SK-N-SH treated with all-trans-retinoic acid at 6 μM for 48 hours (cell line): ENCODE results near the gene MYH7B.

Experiments
- ATAC-seq: fragments of 200-7000 bp; cut with Tn5 transposase; 3 replicates; pipeline ENCODE4 v1.9.1; 2020; ENCODE audit warnings: mild to moderate bottlenecking, moderate library complexity
- ARNTL ChIP-seq: fragments of 450-650 bp; formaldehyde crosslinking; IDR thresholded peaks from 2 replicates; pipeline ENCODE4 v1.5.0; 2020; ENCODE audit warnings: low read depth, mild to moderate bottlenecking, moderate library complexity, borderline replicate concordance
- BACH2 ChIP-seq: fragments of 250-450 bp; sonication (Bioruptor Pico); IDR thresholded peaks from 2 replicates; pipeline ENCODE4 v1.9.0; 2021; ENCODE audit warnings: mild to moderate bottlenecking, borderline replicate concordance
- CSDC2 ChIP-seq: fragments of 250-450 bp; sonication (Bioruptor Pico); IDR thresholded peaks from 2 replicates; pipeline ENCODE4 v1.5.0; 2020; ENCODE audit warnings: mild to moderate bottlenecking, moderate library complexity
- GLIS3 ChIP-seq: fragments of 250-450 bp; sonication (Bioruptor Pico); IDR thresholded peaks from 2 replicates; pipeline ENCODE4 v1.5.0; 2020; ENCODE audit warnings: mild to moderate bottlenecking, moderate library complexity
- ISL1 ChIP-seq: fragments of 250-450 bp; sonication (Bioruptor Pico); IDR thresholded peaks from 2 replicates; pipeline ENCODE4 v2.1.2; 2022; ENCODE audit warnings: mild to moderate bottlenecking, moderate library complexity
- PPARA ChIP-seq: fragments of 250-450 bp; sonication (Bioruptor Pico); IDR thresholded peaks from 2 replicates; pipeline ENCODE4 v1.5.0; 2020; ENCODE audit warnings: mild to moderate bottlenecking, borderline replicate concordance
- TCF4 ChIP-seq: fragments of 250-450 bp; sonication (Bioruptor Pico); IDR thresholded peaks from 2 replicates; pipeline ENCODE4 v1.8.0; 2021; ENCODE audit warnings: mild to moderate bottlenecking, moderate library complexity, borderline replicate concordance
- TOX ChIP-seq: fragments of 250-450 bp; sonication (Bioruptor Pico); IDR thresholded peaks from 2 replicates; pipeline ENCODE4 v1.8.0; 2021; ENCODE audit warnings: mild to moderate bottlenecking, moderate library complexity, borderline replicate concordance
- ZFP3 ChIP-seq: fragments of 250-450 bp; sonication (Bioruptor Pico); IDR thresholded peaks from 2 replicates; pipeline ENCODE4 v1.5.0; 2020; ENCODE audit warnings: mild to moderate bottlenecking, moderate library complexity
- ZFP30 ChIP-seq: fragments of 450-650 bp; formaldehyde crosslinking; IDR thresholded peaks from 2 replicates; pipeline ENCODE4 v1.5.0; 2022; ENCODE audit warnings: mild to moderate bottlenecking, moderate library complexity
- ZNF70 ChIP-seq: fragments of 450-650 bp; formaldehyde crosslinking; IDR thresholded peaks from 2 replicates; pipeline ENCODE4 v1.5.0; 2020; ENCODE audit warnings: mild to moderate bottlenecking, moderate library complexity
- ZNF8 ChIP-seq: fragments of 450-650 bp; formaldehyde crosslinking; IDR thresholded peaks from 2 replicates; pipeline ENCODE4 v1.5.0; 2020; ENCODE audit warnings: mild to moderate bottlenecking, moderate library complexity
- TF ChIP-seq, protein P1 (sequence below): fragments of 250-450 bp; sonication (Bioruptor Pico); IDR thresholded peaks from 2 replicates; pipeline ENCODE4 v1.5.1; 2020; ENCODE audit warnings: low read depth, mild to moderate bottlenecking, moderate library complexity
- TF ChIP-seq, protein P2 (sequence below): fragments of 250-450 bp; sonication (Bioruptor Pico); IDR thresholded peaks from 2 replicates; pipeline ENCODE4 v1.5.1; 2021; ENCODE audit warnings: mild to moderate bottlenecking, moderate library complexity
- TF ChIP-seq, protein P3 (sequence below): fragments of 250-450 bp; sonication (Bioruptor Pico); IDR thresholded peaks from 2 replicates; pipeline ENCODE4 v1.8.0; 2020; ENCODE audit warnings: mild to moderate bottlenecking, moderate library complexity, borderline replicate concordance
- TF ChIP-seq, protein P4 (sequence below): fragments of 250-450 bp; sonication (Bioruptor Pico); IDR thresholded peaks from 2 replicates; pipeline ENCODE4 v1.8.0; 2021; ENCODE audit warnings: low read depth, mild to moderate bottlenecking, moderate library complexity, borderline replicate concordance

MYH7B gene

DNA sequence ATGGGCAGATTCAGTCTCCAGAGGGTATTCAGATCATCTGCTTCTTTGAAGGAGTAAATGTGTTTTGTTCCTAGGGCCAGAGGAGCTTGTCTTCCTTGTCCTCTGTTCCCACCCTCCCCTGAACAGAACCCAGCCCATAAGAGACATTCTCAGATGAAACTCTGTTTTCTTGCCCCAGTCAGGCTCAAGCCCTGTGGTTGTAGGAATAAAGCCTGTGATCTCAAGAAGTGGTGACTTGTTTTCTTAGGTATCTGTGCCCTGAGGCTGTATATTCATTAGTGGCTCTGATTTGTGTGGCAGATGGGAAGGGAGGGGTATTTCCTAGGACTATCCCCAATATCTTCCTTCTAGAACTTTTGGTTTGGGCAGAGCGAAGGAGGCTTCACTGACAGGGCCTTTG, 27.9 kb upstream of the MYH7B start:
- no peak for ATAC-seq
- TF ChIP-seq, protein P1, sequence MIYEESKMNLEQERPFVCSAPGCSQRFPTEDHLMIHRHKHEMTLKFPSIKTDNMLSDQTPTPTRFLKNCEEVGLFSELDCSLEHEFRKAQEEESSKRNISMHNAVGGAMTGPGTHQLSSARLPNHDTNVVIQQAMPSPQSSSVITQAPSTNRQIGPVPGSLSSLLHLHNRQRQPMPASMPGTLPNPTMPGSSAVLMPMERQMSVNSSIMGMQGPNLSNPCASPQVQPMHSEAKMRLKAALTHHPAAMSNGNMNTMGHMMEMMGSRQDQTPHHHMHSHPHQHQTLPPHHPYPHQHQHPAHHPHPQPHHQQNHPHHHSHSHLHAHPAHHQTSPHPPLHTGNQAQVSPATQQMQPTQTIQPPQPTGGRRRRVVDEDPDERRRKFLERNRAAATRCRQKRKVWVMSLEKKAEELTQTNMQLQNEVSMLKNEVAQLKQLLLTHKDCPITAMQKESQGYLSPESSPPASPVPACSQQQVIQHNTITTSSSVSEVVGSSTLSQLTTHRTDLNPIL (CRISPR knock-in tag) = no peak
- TF ChIP-seq CSDC2 (no peak), ISL1 (CRISPR knock-in tag) (no peak), BACH2 (no peak), ZFP30 (no peak)
- TF ChIP-seq, protein P2, sequence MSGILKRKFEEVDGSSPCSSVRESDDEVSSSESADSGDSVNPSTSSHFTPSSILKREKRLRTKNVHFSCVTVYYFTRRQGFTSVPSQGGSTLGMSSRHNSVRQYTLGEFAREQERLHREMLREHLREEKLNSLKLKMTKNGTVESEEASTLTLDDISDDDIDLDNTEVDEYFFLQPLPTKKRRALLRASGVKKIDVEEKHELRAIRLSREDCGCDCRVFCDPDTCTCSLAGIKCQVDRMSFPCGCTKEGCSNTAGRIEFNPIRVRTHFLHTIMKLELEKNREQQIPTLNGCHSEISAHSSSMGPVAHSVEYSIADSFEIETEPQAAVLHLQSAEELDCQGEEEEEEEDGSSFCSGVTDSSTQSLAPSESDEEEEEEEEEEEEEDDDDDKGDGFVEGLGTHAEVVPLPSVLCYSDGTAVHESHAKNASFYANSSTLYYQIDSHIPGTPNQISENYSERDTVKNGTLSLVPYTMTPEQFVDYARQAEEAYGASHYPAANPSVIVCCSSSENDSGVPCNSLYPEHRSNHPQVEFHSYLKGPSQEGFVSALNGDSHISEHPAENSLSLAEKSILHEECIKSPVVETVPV = no peak

DNA sequence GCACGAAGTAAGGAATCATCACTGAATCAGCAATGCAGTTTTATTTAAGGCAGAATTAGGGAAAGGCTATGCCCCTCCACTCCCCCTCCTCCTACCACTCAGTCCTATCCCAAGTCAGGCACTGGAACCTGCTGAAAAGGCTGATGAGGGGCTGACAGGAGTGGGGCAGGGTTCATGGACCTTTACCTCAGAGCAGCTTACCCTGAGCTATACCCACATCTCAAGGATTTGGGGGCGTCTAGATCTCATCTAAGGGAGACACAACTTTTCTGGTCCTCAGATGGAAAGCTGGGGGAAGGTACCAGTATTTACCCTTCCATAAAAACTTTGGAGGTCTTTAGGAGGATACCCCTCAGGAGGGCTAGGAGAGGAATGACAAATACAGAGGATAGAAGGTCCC, 27.3 kb upstream of the MYH7B start:
- ATAC-seq = no peak
- TF ChIP-seq GLIS3 (CRISPR knock-in tag) = no peak
- TF ChIP-seq, protein P2 = no peak
- no peak for TF ChIP-seq TCF4 (CRISPR knock-in tag)
- no peak for TF ChIP-seq ZNF70 (CRISPR knock-in tag)

DNA sequence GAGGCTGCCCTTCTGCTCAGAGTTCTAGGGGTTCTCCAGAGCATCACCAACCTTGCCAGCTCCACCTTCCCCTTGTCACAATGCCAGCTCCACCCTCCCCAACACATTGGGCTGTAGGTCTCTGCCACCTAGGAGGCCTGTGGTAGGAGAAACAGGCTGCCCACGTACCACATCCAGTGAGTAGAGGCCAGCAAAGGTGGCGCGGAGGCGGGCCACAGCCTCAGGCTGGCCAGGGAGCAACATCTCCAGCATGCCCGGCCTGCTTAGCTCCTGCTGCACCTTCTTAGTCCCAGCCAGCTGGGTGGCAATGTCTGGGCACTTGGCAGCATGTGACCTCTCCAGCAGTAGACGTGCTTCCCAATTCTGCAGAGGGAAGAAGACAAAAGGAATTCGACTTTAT, 23.9 kb upstream of the MYH7B start:
- TF ChIP-seq BACH2 = no peak
- TF ChIP-seq ZNF8 = no peak
- ATAC-seq = no peak

DNA sequence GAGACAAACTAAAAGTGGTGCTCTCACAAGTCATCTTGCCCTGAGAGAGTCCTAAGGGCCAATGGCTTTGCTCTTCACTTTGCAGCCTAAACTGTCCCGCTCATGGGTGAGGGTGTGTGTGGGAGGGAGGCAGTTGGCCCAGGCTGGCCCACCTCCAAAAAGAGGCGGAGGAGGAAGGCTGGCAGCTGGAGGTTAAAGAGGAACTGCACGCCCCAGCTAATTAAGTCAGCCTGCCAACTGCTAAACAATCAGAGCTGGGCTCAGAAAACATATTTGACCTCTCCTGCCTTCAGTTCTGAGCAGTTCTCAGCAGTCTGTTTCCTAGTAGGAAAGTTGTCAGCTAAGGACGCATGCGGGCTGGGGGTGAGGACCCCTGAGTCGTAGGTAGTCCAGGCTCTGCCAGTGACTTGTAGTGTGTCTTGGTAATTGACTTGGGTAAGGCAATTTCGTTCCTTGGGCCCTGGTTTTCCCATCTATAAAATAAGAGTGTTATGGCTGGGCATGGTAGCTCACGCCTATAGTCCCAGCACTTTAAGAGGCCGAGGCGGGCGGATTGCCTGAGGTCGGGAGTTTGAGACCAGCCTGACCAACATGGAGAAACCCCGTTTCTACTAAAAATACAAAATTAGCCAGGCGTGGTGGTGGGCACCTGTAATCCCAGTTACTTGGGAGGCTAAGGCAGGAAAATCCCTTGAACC, 17.1 kb upstream of the MYH7B start:
- TF ChIP-seq, protein P2 = no peak
- TF ChIP-seq ZNF70 (CRISPR knock-in tag) = no peak
- TF ChIP-seq ZNF8 = no peak
- TF ChIP-seq, protein P1 (CRISPR knock-in tag) = no peak
- no peak for TF ChIP-seq ARNTL (CRISPR knock-in tag)
- TF ChIP-seq PPARA (CRISPR knock-in tag) = no peak
- TF ChIP-seq ZFP3 (CRISPR knock-in tag) = no peak
- no peak for TF ChIP-seq CSDC2
- no peak for TF ChIP-seq TCF4 (CRISPR knock-in tag)
- TF ChIP-seq, protein P3, sequence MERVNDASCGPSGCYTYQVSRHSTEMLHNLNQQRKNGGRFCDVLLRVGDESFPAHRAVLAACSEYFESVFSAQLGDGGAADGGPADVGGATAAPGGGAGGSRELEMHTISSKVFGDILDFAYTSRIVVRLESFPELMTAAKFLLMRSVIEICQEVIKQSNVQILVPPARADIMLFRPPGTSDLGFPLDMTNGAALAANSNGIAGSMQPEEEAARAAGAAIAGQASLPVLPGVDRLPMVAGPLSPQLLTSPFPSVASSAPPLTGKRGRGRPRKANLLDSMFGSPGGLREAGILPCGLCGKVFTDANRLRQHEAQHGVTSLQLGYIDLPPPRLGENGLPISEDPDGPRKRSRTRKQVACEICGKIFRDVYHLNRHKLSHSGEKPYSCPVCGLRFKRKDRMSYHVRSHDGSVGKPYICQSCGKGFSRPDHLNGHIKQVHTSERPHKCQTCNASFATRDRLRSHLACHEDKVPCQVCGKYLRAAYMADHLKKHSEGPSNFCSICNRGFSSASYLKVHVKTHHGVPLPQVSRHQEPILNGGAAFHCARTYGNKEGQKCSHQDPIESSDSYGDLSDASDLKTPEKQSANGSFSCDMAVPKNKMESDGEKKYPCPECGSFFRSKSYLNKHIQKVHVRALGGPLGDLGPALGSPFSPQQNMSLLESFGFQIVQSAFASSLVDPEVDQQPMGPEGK = no peak
- TF ChIP-seq, protein P4, sequence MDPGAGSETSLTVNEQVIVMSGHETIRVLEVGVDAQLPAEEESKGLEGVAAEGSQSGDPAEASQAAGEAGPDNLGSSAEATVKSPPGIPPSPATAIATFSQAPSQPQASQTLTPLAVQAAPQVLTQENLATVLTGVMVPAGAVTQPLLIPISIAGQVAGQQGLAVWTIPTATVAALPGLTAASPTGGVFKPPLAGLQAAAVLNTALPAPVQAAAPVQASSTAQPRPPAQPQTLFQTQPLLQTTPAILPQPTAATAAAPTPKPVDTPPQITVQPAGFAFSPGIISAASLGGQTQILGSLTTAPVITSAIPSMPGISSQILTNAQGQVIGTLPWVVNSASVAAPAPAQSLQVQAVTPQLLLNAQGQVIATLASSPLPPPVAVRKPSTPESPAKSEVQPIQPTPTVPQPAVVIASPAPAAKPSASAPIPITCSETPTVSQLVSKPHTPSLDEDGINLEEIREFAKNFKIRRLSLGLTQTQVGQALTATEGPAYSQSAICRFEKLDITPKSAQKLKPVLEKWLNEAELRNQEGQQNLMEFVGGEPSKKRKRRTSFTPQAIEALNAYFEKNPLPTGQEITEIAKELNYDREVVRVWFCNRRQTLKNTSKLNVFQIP (CRISPR knock-in tag) = no peak
- no peak for TF ChIP-seq TOX
- TF ChIP-seq, all 23 proteins: peak for 0
- ATAC-seq = no peak
